GM19328 (cell line): ENCODE results near the gene CBL.
"Not testable (repeated sequence)": the region's sequence is repeated elsewhere in the genome, so short reads cannot be mapped to it uniquely, and the experiment has no call there.

Experiments
- ATAC-seq: cut with Tn5 transposase; IDR thresholded peaks from one replicate; pipeline ENCODE4 v1.9.1; 2021; ENCODE audit warnings: mild to moderate bottlenecking, moderate library complexity; ENCODE audit not compliant: unreplicated experiment

Gene CBL

GRCh38 chr11:119207415-119207960 is 1.3 kb downstream of the CBL start:
- ATAC-seq = no peak

- no peak for ATAC-seq
Observed at GRCh38 chr11:119209186-119209585, 3.0 kb downstream of the CBL start.

- ATAC-seq = no peak
Observed at GRCh38 chr11:119210050-119210449, 3.9 kb downstream of the CBL start.

GRCh38 chr11:119218141-119218878 is 12.2 kb downstream of the CBL start:
- ATAC-seq = no peak

- no peak for ATAC-seq
Observed at GRCh38 chr11:119222308-119222707, 16.2 kb downstream of the CBL start.

- ATAC-seq = no peak
Observed at GRCh38 chr11:119222891-119223290, 16.8 kb downstream of the CBL start.

- no peak for ATAC-seq
Observed at GRCh38 chr11:119223856-119224255, 17.7 kb downstream of the CBL start.

- ATAC-seq = not testable (repeated sequence)
Observed at GRCh38 chr11:119228535-119229287, 22.6 kb downstream of the CBL start.

- no peak for ATAC-seq
Observed at GRCh38 chr11:119229288-119229672, 23.1 kb downstream of the CBL start.

GRCh38 chr11:119229741-119230140 is 23.6 kb downstream of the CBL start:
- no peak for ATAC-seq

- ATAC-seq = no peak
Observed at GRCh38 chr11:119236490-119236889, 30.4 kb downstream of the CBL start.

GRCh38 chr11:119236891-119237290 is 30.8 kb downstream of the CBL start:
- no peak for ATAC-seq

- ATAC-seq = no peak
Observed at GRCh38 chr11:119237515-119237914, 31.4 kb downstream of the CBL start.

- no peak for ATAC-seq
Observed at GRCh38 chr11:119248750-119249670, 42.9 kb downstream of the CBL start.

- no peak for ATAC-seq
Observed at GRCh38 chr11:119249671-119250010, 43.5 kb downstream of the CBL start.

- ATAC-seq = no peak
Observed at GRCh38 chr11:119251114-119251513, 45.0 kb downstream of the CBL start.

- no peak for ATAC-seq
Observed at GRCh38 chr11:119254239-119254638, 48.1 kb downstream of the CBL start.

GRCh38 chr11:119258180-119258579 is 52.0 kb downstream of the CBL start:
- no peak for ATAC-seq

GRCh38 chr11:119258983-119259382 is 52.8 kb downstream of the CBL start:
- ATAC-seq = no peak

GRCh38 chr11:119262668-119263351 is 56.7 kb downstream of the CBL start:
- ATAC-seq = no peak
